Activated CD8-positive, alpha-beta memory T cell treated with anti-CD3 and anti-CD28 coated beads for 4 hours (primary cell): ENCODE measurements around the gene RBMS1.
"Not testable (repeated sequence)": the region's sequence is repeated elsewhere in the genome, so short reads cannot be mapped to it uniquely, and the experiment has no call there.

Source experiments
- DNase-seq, 2 donors: peaks; one replicate each; pipeline ENCODE4 v3.0.0-alpha.2; 2020; ENCODE audit warnings: low read depth in 2 of 2

RBMS1 gene

DNA sequence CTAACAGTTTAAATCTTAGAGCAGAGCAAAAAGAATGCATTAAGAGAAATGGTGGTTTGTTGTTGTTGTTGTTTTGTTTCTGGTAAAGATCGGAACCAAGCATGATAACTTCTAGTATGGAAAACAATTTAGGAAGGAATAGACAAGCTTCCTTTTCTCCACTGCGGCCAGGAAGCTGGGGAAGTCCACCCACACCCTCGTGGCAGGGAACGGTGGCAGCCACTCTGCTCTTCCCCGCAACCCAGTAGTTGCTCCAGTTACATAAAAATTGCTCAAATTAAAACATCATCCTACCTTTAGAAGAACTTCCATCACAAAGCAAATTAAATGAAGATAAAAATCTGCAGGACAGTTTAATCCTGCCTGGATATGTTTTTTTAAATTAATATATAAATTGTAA, 113.0 kb downstream of the RBMS1 start:
- DNase-seq = no peak

DNA sequence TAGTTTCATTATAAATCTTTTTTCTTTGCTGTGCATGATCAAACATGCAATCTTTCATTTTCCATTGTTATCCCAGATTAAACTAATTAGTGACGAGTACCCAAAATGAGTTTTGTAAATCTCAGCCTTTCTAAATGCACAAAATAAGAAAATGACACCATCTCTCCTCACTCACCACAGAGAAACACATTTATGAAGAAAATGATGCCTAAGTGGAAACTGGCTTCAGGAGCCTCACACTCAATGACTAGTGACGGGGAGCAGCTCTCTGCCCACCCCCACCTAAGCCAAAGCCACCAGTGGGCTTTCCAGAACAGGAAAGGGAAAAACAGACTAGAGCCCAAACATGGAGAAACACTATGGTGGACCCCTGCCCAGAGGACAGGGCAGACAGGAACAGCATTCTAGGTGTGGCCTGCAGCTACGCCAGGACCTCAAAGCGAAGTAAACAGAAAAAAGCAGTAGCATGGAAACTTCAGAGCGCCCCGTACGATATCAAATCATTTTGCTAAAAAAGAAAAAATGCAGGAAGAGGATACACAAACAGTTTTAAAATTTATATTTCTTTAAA, 113.5 kb downstream of the RBMS1 start:
- DNase-seq = no peak

GRCh38 chr2:160379399-160379798, 114.2 kb downstream of the RBMS1 start:
- DNase-seq = no peak

DNA sequence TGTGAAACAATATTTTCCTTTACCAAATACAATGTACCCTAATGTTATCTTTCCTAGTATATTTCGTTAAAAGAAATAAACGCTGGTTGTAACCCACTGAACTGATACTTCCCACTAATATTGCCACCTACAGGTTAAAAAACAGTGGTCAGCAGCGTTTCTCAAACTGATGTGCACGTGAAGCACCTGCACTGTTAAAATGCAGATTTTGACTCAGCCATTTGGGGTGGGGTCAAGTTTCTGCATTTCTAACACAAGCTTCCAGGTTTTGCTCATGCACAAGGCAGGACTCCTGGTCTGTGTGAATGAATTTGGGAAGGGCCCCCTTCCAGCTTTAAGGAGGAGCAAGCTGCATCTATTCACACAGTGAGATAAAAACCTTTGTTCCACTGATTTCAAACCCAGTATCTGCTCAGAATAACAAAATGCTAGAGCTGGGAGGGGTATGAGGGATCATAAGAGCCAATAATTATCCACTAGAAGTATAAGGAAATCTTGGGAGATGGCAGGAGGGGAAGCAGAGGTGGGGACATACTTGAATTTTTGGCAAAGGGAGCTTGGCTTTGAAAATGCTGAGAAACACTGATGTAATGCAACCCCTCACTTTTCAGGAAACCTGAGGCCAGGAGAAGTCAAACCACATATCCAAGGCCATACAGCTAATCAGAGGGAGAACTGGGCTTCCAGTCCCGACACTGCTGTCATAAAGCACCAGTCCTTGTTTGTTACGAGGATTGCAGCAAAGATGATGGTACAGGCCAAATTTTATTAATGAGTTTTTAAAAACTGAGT, 116.2 kb downstream of the RBMS1 start:
- no peak for DNase-seq

- no peak for DNase-seq
These were observed 117.0 kb downstream of the RBMS1 start for GRCh38 chr2:160376576-160376975.

- no peak for DNase-seq
These were observed 117.7 kb downstream of the RBMS1 start for GRCh38 chr2:160375802-160376469.

DNA sequence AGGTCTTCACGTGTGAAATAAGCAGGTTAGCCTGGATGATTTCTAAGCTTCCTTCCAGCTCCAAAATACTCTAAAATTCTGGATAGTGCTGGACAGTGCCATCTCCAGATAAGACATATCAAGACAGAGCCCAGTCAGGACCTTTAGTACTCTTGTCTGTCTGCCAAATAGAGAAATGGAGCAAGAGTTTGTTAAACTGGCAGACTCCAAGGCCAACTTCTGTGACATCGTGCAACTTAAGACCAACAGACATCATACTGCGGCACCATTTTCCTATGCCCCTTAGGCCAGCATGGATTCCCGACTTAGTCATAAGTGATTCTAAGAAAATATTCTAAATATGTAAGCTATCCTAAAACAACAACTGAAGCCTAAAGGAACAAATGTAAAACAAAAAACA, 118.6 kb downstream of the RBMS1 start:
- DNase-seq = no peak

DNA sequence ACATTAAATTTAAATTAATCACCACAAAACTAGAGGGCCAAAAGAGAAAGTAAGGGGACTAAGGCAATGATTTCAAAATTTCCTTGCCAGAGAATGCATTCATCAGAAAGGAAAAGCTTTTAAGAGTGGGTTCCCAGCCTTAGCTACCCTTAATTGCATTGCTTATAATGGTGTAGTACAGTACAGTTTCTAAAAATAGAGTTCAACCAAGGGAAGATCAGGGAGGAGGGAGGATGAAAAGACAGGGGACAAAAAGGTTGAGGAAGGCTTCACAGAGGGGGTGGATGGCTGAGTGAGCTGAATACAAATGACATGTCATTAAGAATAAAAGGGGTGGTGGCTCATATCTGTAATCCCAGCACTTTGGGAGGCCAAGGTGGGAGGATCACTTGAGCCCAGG, 119.9 kb downstream of the RBMS1 start:
- no peak for DNase-seq

- no peak for DNase-seq
These were observed 120.3 kb downstream of the RBMS1 start for GRCh38 chr2:160373263-160373662.

DNA sequence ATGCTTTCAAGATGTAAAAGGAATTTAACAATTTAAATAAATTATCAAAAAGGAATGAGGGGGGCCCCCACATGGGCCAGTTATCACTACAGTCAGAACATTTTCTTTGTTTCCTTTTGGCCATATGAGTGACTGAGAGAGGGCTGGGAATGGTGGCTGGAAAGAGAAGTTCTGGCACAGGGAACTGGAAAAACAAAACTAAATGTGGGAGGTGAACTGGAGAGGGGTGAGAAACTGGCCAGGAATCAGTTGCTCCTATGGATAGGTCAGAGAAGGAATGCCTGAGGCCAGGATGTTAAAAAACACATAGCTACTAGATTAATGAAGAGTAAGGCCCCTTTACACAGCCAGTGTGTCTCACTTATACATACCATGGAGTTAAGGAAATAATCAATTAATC, 121.0 kb downstream of the RBMS1 start:
- no peak for DNase-seq

- no peak for DNase-seq
These were observed 121.6 kb downstream of the RBMS1 start for GRCh38 chr2:160372010-160372356.

DNA sequence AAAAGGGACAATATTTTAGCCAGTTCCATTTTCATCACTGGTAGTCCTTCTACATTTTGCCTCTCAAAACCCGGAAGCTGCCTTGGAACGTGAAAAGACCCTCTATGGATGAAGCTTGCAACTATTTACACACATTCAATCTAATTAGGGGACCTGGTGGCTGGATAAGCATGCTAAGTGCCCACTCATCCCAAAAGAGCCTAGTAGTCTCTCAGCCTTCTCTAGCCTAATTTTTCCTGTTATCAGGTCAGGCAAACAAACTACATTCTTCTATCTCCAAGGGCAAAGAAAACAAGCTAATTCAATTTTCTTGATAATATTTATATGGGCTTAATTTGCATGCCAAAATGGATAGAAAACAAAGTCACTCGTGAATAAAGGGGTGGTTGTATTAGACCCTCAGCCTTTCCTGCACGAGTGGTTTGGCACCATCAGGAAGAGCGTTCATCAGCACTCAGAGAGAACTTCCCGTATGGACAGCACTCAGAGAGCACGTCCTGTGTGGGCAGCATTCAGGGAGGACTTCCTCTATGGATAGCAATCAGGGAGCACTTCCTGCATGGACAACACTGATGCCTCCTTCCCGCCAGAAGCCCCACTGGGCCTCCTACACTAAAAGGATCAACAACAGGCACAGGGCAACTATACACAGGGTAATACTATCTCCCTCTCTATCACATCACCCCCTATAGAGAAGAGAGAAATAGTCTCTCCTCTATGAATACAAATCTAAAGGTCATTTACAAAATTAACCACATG, 122.2 kb downstream of the RBMS1 start:
- no peak for DNase-seq

DNA sequence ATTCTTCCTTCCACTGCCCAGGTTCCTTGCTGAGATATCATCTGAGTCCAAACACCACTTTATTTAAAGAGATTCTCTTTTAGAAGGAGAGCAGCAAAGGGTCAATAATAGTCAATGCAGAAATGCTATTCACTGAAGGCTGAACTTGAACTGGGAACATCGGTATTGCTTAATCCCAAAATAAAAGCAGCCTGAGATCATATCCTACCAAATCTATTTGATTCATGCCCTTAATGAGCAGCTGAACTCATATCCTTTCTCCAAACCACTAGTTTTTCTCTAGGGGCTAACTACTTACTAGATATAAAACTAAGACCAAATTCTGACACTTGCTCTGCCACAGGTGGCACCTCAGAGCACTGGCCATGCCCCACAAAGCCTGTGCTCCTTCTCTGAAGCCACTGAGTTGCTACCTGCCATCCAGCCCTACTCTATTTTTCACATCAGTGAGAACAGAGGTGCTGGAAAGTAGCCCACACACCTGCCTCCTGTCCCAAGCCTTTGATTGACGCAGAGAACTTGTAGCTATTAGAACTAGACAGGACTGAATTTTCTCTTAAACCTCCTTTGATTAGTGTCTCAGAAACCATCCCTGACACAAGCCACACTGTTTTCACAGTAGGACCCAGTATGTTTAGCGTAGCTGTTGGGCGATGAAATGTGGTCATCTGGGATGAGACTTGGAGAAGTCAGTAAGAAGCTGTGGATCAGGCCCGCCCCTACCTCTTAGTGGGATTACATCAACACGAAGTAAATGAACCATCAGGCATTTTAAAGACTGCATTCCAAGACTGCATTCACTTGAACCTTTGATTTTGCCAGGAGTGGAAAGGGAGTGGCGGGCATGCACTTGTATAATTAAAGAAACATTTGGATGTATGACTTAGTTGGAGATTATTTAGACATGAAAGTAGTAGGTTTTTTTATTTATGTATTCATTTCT, 124.3 kb downstream of the RBMS1 start:
- DNase-seq = no peak

DNA sequence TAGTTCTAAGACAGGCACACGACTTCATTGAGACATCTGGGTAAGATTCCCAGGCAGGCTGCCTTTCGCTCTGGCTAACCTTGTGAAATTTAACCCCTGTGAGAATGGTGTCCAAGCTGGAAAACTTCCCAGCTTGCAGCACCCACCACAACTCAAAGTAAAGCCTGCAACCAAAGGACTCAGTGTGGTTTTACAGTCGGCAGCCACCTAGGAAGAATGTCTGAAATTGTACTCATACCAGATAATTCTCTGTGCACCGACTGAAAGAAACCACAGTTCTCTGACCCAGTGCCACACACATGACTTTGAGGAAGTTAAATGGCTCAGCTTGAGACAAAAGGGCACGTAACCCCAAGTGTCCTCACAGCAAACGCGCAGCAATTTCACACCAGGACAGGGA, 125.7 kb downstream of the RBMS1 start:
- no peak for DNase-seq

GRCh38 chr2:160367139-160367538, 126.5 kb downstream of the RBMS1 start:
- not testable (repeated sequence) for DNase-seq

- no peak for DNase-seq
These were observed 127.1 kb downstream of the RBMS1 start for GRCh38 chr2:160366474-160366873.

GRCh38 chr2:160365716-160366367, 127.8 kb downstream of the RBMS1 start:
- DNase-seq = no peak

DNA sequence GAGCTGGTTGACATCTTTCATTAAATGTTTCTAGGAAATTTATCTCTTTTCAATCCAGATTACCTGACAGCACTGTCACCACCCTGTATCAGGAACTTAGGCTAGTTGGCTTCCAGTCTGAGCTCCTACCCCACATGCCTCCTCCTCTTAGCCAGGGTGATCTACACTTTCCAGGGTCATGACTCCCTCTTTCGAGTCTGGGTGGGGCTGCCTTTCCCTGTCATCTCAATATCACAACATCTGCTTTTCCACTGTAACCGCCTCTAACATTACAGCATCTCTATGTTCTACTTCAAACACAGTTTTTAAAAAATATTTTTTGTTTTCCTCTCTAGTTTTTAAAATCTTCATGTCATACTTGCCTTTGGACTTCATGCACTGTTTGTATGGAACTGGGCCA, 129.2 kb downstream of the RBMS1 start:
- no peak for DNase-seq

DNA sequence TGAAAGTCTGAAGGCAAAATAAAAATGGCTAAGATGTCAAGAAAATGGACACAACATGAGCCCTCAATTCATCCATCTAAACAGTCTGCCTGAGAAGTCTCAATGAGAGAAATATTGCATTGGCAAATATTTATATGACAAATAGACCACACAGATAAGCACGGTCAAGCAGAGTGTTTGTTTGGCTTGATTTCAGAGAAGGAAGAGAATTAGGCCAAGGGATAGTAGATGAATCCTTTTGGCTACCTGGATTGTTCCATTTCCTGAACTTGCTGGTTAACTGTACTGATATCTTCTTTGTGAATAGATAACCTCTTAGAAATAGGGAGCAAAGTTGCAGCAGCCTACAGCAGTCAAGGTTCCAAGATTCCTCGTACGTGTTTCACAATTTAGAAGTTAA, 129.6 kb downstream of the RBMS1 start:
- no peak for DNase-seq

DNA sequence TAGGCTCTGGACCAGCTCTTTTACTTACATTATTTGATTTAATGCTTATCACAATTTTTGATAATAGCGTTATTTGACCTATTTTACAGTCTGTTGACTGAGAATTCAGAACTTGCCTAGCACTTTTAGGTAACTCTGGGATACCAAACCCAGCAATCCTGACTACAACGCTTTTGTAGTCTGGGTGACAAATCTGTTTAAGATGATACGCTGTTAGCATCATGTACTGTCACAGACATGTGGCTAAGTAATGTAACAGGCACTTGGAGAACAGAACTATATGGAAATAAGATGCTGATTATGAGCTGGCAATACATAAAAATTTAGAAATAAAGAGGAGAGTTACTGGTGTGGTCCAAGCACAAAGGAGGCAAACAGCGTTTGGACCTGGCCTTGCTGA, 130.6 kb downstream of the RBMS1 start:
- DNase-seq = no peak

DNA sequence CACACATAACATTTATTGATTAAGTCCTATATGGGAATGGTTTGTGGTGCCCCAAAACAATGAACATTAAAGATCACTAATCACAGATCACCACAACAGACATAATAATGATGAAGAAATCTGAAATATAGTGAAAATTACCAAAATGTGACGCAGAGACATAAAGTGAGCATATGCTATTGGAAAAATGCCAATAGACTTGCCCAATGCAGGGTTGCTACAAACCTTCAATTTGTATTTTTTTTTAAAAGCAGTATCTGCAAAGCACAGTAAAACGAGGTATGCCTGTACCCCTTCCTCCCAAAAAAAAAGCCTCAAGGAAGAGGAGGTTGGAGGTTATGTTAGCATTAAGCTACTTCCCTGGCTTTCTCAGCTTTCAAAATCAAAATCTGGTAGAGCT, 131.1 kb downstream of the RBMS1 start:
- no peak for DNase-seq
